ENCODE measurements around the gene PHKG1.

GRCh38 chr7:56087445-56087844 is 5.3 kb downstream of the PHKG1 start:
- TF ChIP-seq CTCF (IDR thresholded peaks at IDR 0.05; ENCODE audit: insufficient read depth, low read length) = no peak
- TF ChIP-seq POLR2AphosphoS5 (IDR thresholded peaks at IDR 0.05; ENCODE audit: low read depth) = no peak
- no peak for TF ChIP-seq REST (IDR thresholded peaks at IDR 0.05; ENCODE audit: insufficient replicate concordance, low read depth)
